ENCODE results near the gene CCDC86. TPM values are rescaled to one million over a fixed set of nuclear protein-coding genes. Genes with fewer than 3 reads are reported as not detected.
A peak's percentile ranks its signal among the peaks of the same experiment; 100 is the strongest.

Gene CCDC86
- 26.3 TPM for total RNA-seq

GRCh38 chr11:60841797-60842667, at the start of gene CCDC86:
CCDC86 (plus strand) TSS chr11:60842113; CDS start chr11:60842125, 12 bp downstream.
- no peaks in the 10 kb centered on the region for H3K36me3 ChIP-seq
- H3K4me1 ChIP-seq = peaks cover 38% of the 10 kb centered on the region
- H3K27ac ChIP-seq = peak within 1 kb of the TSS; percentile 67
- peak in 1 of 2 donors; percentile 97 for DNase-seq (ENCODE audit: extremely low spot score in 2 of 2)
- intact Hi-C loops (cut with DNase I) = loop anchor here (5.0 kb wide), 1 partner anchor 65 kb away; the partner anchor contains the start of gene PRPF19
- H3K9me3 ChIP-seq = no peaks in the 10 kb centered on the region
- no peaks in the 10 kb centered on the region for H3K27me3 ChIP-seq
- no peak for TF ChIP-seq POLR2A (IDR thresholded peaks at IDR 0.05)
- peak; percentile 86 to 98 for TF ChIP-seq POLR2AphosphoS5 (IDR thresholded peaks at IDR 0.05; ENCODE audit: insufficient read depth in 1 of 2, low read depth in 1 of 2)
- H3K4me3 ChIP-seq = peak within 1 kb of the TSS; percentile 75 to 86

GRCh38 chr11:60792521-60792920, 49.4 kb upstream of the CCDC86 start:
- no peaks in the 10 kb centered on the region for H3K27me3 ChIP-seq
- intact Hi-C loops (cut with DNase I) = no loop called here
- no peak for TF ChIP-seq POLR2A (IDR thresholded peaks at IDR 0.05)
- no peak for TF ChIP-seq POLR2AphosphoS5 (IDR thresholded peaks at IDR 0.05; ENCODE audit: insufficient read depth in 1 of 2, low read depth in 1 of 2)
- TF ChIP-seq CTCF (IDR thresholded peaks at IDR 0.05) = no peak

GRCh38 chr11:60795291-60795690, 46.6 kb upstream of the CCDC86 start:
- intact Hi-C loops (cut with DNase I) = no loop called here

More at GRCh38 chr11:60792521-60792920, 49.4 kb upstream of the CCDC86 start:
- no peak for DNase-seq (ENCODE audit: extremely low spot score in 2 of 2)
- H3K36me3 ChIP-seq = no peaks in the 10 kb centered on the region
- no peak overlapping the region for H3K4me3 ChIP-seq
- no peak overlapping the region for H3K27ac ChIP-seq
- no peaks in the 10 kb centered on the region for H3K9me3 ChIP-seq
- H3K4me1 ChIP-seq = no peaks in the 10 kb centered on the region

GRCh38 chr11:60797846-60798630, 43.9 kb upstream of the CCDC86 start:
- H3K4me3 ChIP-seq = no peak overlapping the region
- H3K4me1 ChIP-seq = no peaks in the 10 kb centered on the region
- H3K27me3 ChIP-seq = no peaks in the 10 kb centered on the region
- TF ChIP-seq CTCF (IDR thresholded peaks at IDR 0.05) = no peak
- TF ChIP-seq POLR2AphosphoS5 (IDR thresholded peaks at IDR 0.05; ENCODE audit: insufficient read depth in 1 of 2, low read depth in 1 of 2) = no peak
- no peak for TF ChIP-seq POLR2A (IDR thresholded peaks at IDR 0.05)
- no peak overlapping the region for H3K27ac ChIP-seq
- intact Hi-C loops (cut with DNase I) = no loop called here
- DNase-seq (ENCODE audit: extremely low spot score in 2 of 2) = no peak
- no peaks in the 10 kb centered on the region for H3K36me3 ChIP-seq
- no peaks in the 10 kb centered on the region for H3K9me3 ChIP-seq

More at GRCh38 chr11:60795291-60795690, 46.6 kb upstream of the CCDC86 start:
- Histone ChIP-seq H3K9me3 (no peaks in the 10 kb centered on the region), H3K27me3 (no peaks in the 10 kb centered on the region), H3K4me1 (no peaks in the 10 kb centered on the region), H3K4me3 (no peak overlapping the region), H3K36me3 (no peaks in the 10 kb centered on the region), H3K27ac (no peak overlapping the region)
- no peak for DNase-seq (ENCODE audit: extremely low spot score in 2 of 2)
- no peak for TF ChIP-seq POLR2AphosphoS5 (IDR thresholded peaks at IDR 0.05; ENCODE audit: insufficient read depth in 1 of 2, low read depth in 1 of 2)
- TF ChIP-seq POLR2A (IDR thresholded peaks at IDR 0.05) = no peak
- TF ChIP-seq CTCF (IDR thresholded peaks at IDR 0.05) = no peak

GRCh38 chr11:60798631-60799030, 43.3 kb upstream of the CCDC86 start:
- intact Hi-C loops (cut with DNase I) = no loop called here
- H3K27ac ChIP-seq = no peak overlapping the region
- H3K4me3 ChIP-seq = no peak overlapping the region
- no peaks in the 10 kb centered on the region for H3K27me3 ChIP-seq
- no peak for DNase-seq (ENCODE audit: extremely low spot score in 2 of 2)
- TF ChIP-seq CTCF (IDR thresholded peaks at IDR 0.05) = no peak
- TF ChIP-seq POLR2A (IDR thresholded peaks at IDR 0.05) = no peak
- no peaks in the 10 kb centered on the region for H3K36me3 ChIP-seq
- no peaks in the 10 kb centered on the region for H3K9me3 ChIP-seq
- H3K4me1 ChIP-seq = no peaks in the 10 kb centered on the region

All from vagina (tissue), 2 donors.